Chondrocyte (in vitro differentiated cells): Measurements from ENCODE around the gene SELENOO. TPM values are rescaled to one million over a fixed set of nuclear protein-coding genes. Genes with fewer than 3 reads are reported as not detected.

Experiments used
- DNase-seq: peaks from one replicate; pipeline ENCODE4 v3.0.0; 2021; ENCODE audit warnings: mixed read lengths, low spot score
- H3K27ac Mint-ChIP-seq: one replicate; pipeline ENCODE4 v1.8.0; 2021; ENCODE audit warnings: mild to moderate bottlenecking, moderate library complexity, mixed read lengths; ENCODE audit not compliant: unreplicated experiment
- H3K27me3 Mint-ChIP-seq: 2 replicates; pipeline ENCODE4 v1.8.0; 2021; ENCODE audit warnings: low read depth, mixed read lengths
- H3K36me3 Mint-ChIP-seq: 2 replicates; pipeline ENCODE4 v1.8.0; 2021; ENCODE audit warnings: low read depth, mixed read lengths
- H3K4me1 Mint-ChIP-seq: 2 replicates; pipeline ENCODE4 v1.8.0; 2021; ENCODE audit warnings: low read depth, mild to moderate bottlenecking, mixed read lengths
- H3K4me3 Mint-ChIP-seq: one replicate; pipeline ENCODE4 v1.8.0; 2021; ENCODE audit warnings: mild to moderate bottlenecking, moderate library complexity, mixed read lengths; ENCODE audit not compliant: unreplicated experiment
- H3K9me3 Mint-ChIP-seq: 2 replicates; pipeline ENCODE4 v1.8.0; 2021; ENCODE audit warnings: low read depth, mixed read lengths
- total RNA-seq: library from RNA; stranded (reverse); gene quantifications from 3 replicates; pipeline ENCODE4 v1.2.1, GENCODE V29; 2021
- TF ChIP-seq, protein P1 (sequence below): fragments of 200-600 bp; sonication (generic); IDR thresholded peaks from 2 replicates; pipeline ENCODE4 v1.5.0; 2021; ENCODE audit warnings: antibody characterized with exemption, mild to moderate bottlenecking, moderate library complexity

Gene SELENOO
- total RNA-seq, 1 donor from 2014 or later = 17.1 TPM

DNA sequence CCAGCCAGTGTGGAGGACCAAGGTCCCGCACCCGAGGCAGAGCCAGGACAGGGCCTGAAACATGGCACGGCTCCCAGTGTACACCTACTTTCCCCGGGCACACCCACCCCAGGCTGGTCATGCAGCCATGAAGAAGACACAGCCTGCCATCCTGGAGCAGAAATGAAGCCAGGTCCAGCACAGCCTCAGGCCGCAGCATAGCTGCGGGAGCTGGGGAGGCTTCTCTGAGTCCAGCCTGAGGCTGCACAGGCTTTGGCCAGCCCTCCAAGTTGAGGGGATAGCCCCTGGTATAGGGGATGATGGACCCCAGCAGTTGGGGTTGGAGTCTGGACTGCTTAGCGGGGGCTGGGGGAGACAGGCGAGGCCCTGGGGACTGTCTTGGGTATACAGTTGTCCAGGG is 53.1 kb downstream of the SELENOO start:
- H3K9me3 Mint-ChIP-seq = no peaks in the 10 kb centered on the region
- no peak for DNase-seq
- H3K27me3 Mint-ChIP-seq = no peaks in the 10 kb centered on the region
- H3K36me3 Mint-ChIP-seq = peaks cover 2% of the 10 kb centered on the region
- H3K4me3 Mint-ChIP-seq = no peak overlapping the region
- TF ChIP-seq, protein P1, sequence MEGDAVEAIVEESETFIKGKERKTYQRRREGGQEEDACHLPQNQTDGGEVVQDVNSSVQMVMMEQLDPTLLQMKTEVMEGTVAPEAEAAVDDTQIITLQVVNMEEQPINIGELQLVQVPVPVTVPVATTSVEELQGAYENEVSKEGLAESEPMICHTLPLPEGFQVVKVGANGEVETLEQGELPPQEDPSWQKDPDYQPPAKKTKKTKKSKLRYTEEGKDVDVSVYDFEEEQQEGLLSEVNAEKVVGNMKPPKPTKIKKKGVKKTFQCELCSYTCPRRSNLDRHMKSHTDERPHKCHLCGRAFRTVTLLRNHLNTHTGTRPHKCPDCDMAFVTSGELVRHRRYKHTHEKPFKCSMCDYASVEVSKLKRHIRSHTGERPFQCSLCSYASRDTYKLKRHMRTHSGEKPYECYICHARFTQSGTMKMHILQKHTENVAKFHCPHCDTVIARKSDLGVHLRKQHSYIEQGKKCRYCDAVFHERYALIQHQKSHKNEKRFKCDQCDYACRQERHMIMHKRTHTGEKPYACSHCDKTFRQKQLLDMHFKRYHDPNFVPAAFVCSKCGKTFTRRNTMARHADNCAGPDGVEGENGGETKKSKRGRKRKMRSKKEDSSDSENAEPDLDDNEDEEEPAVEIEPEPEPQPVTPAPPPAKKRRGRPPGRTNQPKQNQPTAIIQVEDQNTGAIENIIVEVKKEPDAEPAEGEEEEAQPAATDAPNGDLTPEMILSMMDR = no peak
- no peak overlapping the region for H3K27ac Mint-ChIP-seq
- H3K4me1 Mint-ChIP-seq = peaks cover 9% of the 10 kb centered on the region

DNA sequence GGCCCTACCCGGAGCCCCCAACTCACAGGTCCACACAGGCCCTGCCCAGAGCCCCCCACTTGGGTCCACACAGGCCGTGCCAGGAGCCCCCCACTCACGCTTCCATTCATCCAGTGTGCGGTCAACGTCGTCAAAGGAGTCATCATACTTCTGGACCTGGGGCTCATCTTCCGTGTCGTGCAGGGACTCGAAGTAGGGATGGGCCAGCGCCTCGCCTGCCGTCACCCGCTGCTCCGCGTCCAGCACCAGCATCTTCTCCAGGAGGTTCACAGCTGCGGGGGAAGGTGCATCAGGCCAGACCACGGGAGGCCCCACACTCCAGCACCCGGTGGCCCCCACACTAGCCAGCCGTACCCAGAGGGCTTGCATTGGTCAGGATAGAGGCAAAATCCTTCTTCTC is 54.3 kb downstream of the SELENOO start:
- no peak overlapping the region for H3K27ac Mint-ChIP-seq
- DNase-seq = no peak
- H3K27me3 Mint-ChIP-seq = no peaks in the 10 kb centered on the region
- H3K4me3 Mint-ChIP-seq = no peak overlapping the region
- H3K4me1 Mint-ChIP-seq = peaks cover 12% of the 10 kb centered on the region
- no peaks in the 10 kb centered on the region for H3K9me3 Mint-ChIP-seq
- TF ChIP-seq, protein P1 = no peak
- H3K36me3 Mint-ChIP-seq = peaks cover 2% of the 10 kb centered on the region

DNA sequence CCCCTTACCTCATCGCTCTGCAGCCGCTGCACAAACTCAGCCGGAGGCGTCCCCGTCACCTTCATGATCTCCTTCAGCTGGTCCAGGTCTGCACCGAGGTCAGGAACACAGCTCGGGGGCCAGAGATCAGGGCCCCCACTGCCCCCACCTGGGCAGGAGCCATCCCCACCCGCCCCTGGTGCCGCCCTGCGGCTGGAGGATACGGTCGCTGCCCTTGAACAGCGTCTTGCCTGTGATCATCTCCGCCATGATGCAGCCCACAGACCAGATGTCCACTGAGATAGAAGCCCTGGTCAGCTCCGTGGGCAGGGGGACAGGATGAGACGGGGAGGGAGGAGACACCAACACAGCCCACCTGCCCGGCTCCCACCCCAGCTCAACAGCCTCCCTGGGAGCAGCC is 54.8 kb downstream of the SELENOO start:
- Mint-ChIP-seq H3K4me3 (no peak overlapping the region), H3K27ac (no peak overlapping the region), H3K4me1 (peaks cover 10% of the 10 kb centered on the region), H3K9me3 (no peaks in the 10 kb centered on the region), H3K27me3 (no peaks in the 10 kb centered on the region), H3K36me3 (peaks cover 2% of the 10 kb centered on the region)
- no peak for DNase-seq
- TF ChIP-seq, protein P1 = no peak

DNA sequence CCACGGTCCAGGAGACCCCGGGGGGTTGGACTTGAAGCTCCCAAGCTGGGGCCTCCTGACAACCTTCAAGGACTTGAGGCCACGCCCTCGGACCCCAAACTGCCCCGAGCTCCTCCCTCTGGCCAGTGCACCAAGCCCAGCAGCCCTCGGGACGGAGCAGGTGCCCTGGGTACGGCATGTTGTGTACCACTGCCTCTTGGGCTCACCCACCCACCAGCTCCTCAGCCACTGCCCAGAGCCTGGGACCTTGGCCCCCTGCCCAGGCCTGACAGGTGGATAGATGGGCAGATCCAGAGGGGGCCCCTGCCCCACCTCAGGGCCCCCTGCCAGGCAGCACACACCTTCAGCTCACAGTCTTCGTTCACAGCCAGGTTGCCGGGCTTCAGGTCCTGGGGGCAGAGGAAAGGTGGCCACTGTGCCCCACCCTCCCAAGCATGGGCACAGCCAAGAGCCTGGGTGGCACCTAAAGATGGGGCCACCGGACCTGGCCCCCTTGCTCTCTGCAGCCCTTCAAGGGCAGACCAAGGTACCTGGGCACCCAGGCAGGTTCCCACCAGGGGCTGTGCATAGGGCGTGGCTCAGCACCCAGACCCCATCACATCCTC is 55.5 kb downstream of the SELENOO start:
- TF ChIP-seq, protein P1 = no peak
- Mint-ChIP-seq H3K4me1 (peaks cover 7% of the 10 kb centered on the region), H3K27me3 (no peaks in the 10 kb centered on the region), H3K36me3 (peaks cover 2% of the 10 kb centered on the region), H3K9me3 (no peaks in the 10 kb centered on the region), H3K4me3 (no peak overlapping the region), H3K27ac (no peak overlapping the region)
- no peak for DNase-seq

DNA sequence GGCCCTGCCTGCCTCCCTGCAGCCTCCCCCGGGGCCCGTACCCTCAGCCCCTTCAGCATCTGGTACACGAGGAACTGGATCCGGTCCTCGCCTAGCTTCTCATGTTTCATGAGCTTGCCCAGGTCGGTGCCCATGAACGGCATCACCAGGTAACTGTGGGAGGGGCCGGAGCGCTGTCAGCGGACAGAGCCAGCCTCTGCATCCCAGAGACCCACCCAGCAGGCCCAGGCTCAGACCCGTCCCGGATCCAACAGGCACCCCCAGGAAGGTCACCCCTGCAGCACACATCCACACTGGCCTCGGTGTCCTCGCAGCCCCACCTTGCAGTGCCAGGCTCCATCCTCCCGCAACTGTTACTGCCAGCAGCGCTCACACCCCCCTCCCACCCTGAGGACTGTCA is 56.2 kb downstream of the SELENOO start:
- Mint-ChIP-seq H3K9me3 (no peaks in the 10 kb centered on the region), H3K27me3 (no peaks in the 10 kb centered on the region), H3K4me3 (no peak overlapping the region), H3K4me1 (peaks cover 10% of the 10 kb centered on the region), H3K36me3 (peaks cover 2% of the 10 kb centered on the region), H3K27ac (no peak overlapping the region)
- TF ChIP-seq, protein P1 = no peak
- no peak for DNase-seq
